GM21526 (cell line): ENCODE measurements around the gene DYSF.
"Not testable (repeated sequence)": the region's sequence is repeated elsewhere in the genome, so short reads cannot be mapped to it uniquely, and the experiment has no call there.

Experiments used
- ATAC-seq: cut with Tn5 transposase; IDR thresholded peaks from one replicate; pipeline ENCODE4 v1.9.1; 2021; ENCODE audit warnings: moderate library complexity; ENCODE audit not compliant: unreplicated experiment, low FRiP score

DYSF gene

GRCh38 chr2:71630454-71631328 lies 177.3 kb downstream of the DYSF start:
- ATAC-seq = no peak

GRCh38 chr2:71631411-71631931 lies 178.1 kb downstream of the DYSF start:
- no peak for ATAC-seq

GRCh38 chr2:71633086-71633485 lies 179.7 kb downstream of the DYSF start:
- ATAC-seq = no peak

DNA sequence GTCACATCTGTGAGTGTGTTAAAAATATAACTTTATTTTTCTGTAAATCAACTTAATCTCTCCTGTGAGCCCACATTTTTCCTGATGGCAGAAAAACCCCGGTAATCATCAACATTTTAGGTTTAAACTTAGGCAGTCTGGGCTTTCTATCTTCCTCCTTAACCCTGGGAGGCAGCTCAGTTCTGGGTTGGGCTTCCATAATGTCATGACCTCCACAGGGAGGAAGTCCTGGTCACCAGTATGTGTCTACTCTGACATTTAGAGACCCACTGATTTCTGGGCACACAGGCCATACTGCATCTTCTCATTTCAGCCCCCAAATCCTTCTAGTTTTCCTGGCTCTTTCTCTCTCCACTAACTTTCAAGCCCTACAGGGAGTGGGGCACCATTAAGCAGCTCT lies 181.2 kb downstream of the DYSF start:
- no peak for ATAC-seq

DNA sequence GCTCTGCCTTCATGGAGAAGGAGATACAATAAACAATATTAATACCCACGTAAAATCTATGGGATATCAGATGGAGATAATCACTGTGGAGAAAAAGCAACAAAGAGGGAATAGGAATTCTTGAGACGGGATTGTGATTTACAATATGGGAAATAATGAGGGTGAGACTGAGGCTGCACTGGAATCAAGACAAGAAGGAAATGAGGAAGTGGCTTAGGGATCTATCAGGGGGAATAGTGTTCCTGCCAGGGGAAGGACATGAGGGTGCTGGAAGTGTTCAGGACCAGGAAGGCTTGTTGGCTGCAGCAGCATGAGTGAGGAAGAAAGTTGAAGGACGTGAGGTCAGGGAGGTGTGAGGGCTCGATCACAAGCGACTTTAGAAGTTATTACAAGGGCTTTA lies 182.4 kb downstream of the DYSF start:
- no peak for ATAC-seq

DNA sequence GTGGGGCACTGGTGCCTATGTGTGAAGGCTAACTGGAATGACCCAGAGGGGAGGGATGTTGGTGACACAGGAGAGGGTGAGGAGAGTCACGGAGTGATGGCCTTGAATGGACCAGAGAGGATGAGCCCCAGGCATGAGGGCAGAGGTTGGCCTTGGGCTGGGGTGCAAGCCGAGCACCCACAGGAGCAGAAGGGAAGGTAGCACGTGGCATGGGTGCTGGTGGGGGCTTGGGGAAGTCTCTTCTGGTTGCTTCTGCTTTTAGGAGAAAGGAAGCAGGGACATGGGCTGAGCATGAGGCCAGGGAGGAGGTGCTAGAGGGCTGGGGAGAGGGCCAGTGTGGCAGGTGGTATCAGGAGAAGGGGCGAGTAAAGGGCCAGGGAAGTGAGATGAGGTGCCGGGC lies 183.8 kb downstream of the DYSF start:
- ATAC-seq = no peak

- no peak for ATAC-seq
These were observed 184.4 kb downstream of the DYSF start for GRCh38 chr2:71637736-71638135.

GRCh38 chr2:71639735-71640134 lies 186.4 kb downstream of the DYSF start:
- no peak for ATAC-seq

DNA sequence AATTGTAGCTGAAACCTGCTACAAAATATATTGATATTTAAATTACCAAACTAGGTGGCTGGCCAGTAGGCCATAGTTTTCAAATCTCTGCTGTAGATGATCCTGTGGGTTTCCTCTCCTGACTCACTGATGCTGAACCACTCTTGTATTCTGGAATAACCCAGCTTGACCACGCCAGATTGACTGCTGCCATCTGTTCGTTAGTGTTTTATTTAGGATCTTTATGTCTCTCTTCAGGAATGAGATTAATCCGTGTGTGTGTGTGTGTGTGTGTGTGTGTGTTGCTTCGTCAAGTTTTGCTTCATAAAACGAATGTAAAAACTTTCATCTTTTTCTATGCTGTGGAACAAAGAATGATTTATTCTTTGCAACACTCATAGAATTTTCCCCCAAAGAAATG lies 187.1 kb downstream of the DYSF start:
- no peak for ATAC-seq

DNA sequence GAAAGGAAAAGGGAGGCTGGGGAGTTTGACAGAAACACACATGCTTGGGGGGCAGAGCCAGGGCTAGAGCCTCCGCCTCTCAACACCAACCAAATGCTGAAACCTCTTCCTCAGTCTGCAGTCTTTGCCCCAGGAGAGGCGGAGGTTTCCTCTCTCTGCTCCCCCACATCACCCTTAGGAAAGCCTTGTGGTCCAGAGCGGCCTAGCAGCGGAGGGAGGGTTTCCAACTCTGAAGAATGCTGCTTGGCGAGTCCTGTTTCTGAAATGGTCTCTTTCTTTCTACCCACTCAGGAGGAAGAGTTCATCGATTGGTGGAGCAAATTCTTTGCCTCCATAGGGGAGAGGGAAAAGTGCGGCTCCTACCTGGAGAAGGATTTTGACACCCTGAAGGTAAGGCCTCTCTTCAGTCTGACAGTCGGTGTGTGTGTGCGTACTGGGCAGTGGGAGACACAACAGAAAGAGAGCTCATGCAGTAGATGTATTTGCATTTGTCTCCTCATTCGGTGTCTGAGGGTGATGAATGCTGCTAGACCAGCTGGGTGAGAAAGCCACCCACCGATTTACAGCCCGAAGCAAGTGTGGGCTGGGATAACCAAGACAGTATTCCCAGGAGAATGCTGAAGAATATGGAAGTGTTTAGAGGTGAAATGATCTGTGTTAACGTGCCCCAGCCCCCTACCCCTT lies 190.5 kb downstream of the DYSF start:
- ATAC-seq = no peak

DNA sequence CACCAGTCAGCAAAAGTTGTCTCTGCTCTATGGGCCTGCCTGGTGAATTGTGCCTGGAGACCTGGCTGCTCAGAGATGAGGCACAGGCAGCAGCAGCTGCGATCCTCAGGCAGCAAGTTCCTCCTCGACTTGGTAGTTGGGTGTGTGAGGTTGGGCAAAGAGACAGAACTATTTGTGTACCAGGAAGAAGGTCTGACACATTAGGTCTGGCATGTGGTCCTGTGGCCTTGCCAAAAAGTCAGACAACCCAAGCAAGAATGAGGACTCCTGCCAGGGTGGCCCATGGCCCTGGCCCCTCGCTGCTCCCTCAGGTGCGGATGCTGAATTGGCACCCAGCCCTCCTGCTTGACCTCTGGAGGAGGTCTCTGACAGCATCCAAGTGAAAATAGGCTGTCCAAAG lies 192.7 kb downstream of the DYSF start:
- ATAC-seq = no peak

GRCh38 chr2:71647356-71647755 lies 194.0 kb downstream of the DYSF start:
- no peak for ATAC-seq

- ATAC-seq = no peak
These were observed 202.1 kb downstream of the DYSF start for GRCh38 chr2:71655498-71655897.

DNA sequence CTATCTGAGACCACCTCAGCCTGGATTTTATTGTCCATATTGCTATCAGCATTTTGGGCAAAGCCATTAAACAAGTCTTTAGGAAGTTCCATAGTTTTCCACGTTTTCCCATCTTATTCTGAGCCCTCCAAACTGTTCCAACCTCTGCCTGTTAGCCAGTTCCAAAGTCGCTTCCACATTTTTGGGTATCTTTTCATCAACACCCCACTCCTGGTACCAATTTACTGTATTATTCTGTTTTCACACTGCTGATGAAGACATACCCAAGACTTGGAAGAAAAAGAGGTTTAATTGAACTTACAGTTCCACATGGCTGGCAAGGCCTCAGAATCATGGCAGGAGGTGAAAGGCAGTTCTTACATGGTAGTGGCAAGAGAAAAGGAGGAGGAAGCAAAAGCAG lies 204.9 kb downstream of the DYSF start:
- not testable (repeated sequence) for ATAC-seq

- no peak for ATAC-seq
These were observed 205.4 kb downstream of the DYSF start for GRCh38 chr2:71658771-71659170.

- ATAC-seq = no peak
These were observed 206.6 kb downstream of the DYSF start for GRCh38 chr2:71659868-71660518.

DNA sequence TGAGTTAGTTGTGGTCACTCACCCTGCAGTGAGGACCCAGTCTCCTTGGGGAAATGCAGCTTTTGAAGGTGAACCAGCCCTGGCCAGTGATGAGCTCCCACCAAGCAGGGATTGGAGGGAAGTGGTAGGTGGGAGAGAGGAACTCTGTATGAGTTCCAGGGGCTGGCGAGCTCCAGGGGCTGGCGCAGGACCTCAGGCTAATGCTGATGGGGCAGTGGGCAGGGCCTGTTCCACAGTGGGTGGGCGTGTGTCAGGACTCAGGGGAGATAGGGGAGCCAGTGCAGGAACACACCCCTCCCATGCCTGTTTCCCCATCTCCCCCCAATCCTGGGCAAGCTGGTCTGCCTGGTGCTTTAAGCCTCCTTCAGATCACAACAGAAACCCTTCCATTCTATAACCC lies 208.4 kb downstream of the DYSF start:
- ATAC-seq = no peak

DNA sequence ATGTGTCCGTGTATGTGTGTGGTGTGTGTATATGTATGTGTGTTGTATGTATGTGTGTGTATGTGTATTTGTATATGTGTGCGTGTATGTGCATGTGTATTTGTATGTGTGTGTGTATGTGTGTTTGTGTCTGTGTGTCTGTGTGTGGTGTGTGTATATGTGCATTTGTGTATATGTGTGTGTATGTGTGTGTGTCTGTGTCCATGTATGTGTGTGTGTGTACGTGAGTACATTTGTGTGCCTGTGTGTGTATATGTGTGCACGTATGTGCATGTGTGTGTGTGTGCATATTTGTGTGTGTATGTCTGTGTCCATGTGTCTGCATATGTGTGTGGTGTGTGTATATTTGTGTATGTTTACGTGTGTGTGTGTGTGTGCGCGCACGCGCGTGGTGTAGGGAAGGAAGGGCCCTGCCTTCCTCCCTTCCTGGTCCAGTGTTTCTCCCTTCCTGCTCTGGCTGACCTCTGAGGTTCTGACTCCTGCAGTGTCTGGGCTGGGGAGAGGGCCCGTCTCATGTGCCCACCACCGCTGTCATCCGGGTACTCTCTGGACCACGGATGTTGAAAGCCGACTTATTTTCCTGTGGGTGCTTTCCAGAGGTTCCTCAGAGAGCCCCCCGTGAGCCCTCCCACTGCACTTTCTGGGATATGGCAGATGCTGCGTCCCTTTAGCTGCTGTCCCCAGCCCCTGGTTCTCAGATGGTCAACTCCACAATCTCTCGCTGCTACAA lies 209.5 kb downstream of the DYSF start:
- no peak for ATAC-seq

DNA sequence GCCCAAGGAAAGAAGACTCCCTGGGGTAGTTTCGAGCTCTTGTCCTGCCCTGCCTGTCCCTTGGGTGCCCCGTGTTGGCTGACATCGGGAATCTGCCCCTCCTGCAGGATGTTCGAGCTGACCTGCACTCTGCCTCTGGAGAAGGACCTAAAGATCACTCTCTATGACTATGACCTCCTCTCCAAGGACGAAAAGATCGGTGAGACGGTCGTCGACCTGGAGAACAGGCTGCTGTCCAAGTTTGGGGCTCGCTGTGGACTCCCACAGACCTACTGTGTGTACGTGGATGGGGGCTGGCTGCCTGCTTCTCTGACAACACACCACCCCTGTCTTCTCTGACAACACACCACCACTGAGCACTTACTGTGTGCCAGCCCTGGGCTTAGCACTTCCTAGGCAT lies 210.8 kb downstream of the DYSF start:
- no peak for ATAC-seq

- no peak for ATAC-seq
These were observed 212.1 kb downstream of the DYSF start for GRCh38 chr2:71665168-71666093.
